NK-92 treated with Interleukin-12 subunit alpha and Interleukin-12 subunit beta, amount 100 ng/mL, for 24 hours (cell line): ENCODE results near the gene TMED10.

ENCODE experiments used
- DNase-seq: peaks from one replicate; lab custom pipeline; 2025; lab: John Stamatoyannopoulos, UW

Gene TMED10

DNA sequence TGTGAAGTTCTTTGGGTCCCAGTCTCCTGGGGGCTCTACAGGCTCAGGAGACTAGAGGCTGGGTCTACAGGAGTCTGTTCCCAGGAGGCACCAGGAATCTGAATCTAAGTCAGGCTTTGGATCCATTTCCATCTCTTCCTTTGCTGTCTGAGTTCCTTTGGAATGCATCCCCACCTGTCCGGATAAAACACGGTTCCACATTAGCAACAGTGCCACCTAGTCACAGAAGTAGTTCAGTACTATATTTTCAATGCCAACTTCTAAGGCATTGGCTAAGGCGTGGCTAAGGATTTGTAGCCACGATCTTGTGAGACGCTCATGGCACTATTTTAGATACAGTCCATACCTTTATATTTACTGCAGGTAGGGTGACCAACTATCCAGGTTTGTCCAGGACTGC, 91.9 kb downstream of the TMED10 start:
- no peak for DNase-seq

GRCh38 chr14:75083271-75083670, 93.1 kb downstream of the TMED10 start:
- no peak for DNase-seq

DNA sequence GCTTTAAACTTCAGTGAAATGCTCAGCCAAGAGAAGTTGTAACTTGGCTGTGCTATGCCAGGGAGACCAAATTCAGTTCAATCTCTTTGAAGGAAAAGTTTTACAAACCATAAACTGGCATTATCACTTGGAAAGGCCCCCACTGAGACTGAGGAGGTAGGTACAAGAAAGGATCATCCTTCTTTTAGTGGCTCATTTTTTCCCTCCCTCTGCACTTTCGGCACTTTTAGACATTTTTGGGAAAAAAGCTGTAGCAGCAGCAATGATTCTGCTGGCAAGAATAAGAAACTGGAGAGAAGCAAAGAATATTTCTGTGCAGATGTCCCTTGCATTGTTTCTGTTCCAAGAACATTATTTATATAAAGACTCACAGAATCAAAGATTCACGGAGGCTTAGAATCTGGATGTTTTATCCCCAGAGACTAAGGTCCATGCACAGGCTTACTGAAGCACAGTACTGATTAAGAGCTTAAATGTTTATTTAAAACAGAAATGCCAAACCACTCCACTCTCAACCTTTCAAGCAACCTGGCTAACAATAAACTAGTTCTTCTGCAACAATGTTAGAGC, 94.7 kb downstream of the TMED10 start:
- DNase-seq = no peak
